Osteocyte (in vitro differentiated cells): Measurements from ENCODE around the gene CAPZA3. TPM values are rescaled to one million over a fixed set of nuclear protein-coding genes. Genes with fewer than 3 reads are reported as not detected.
"Not testable (repeated sequence)": the region's sequence is repeated elsewhere in the genome, so short reads cannot be mapped to it uniquely, and the experiment has no call there.

Source experiments
- DNase-seq: peaks from one replicate; pipeline ENCODE4 v3.0.0; 2021; ENCODE audit warnings: mixed read lengths; ENCODE audit not compliant: unreplicated experiment; ENCODE audit errors: extremely low spot score
- H3K27ac Mint-ChIP-seq: one replicate; pipeline ENCODE4 v1.8.0; 2021; ENCODE audit warnings: mild to moderate bottlenecking, mixed read lengths; ENCODE audit not compliant: unreplicated experiment
- H3K27me3 Mint-ChIP-seq: one replicate; pipeline ENCODE4 v1.8.0; 2021; ENCODE audit warnings: mixed read lengths; ENCODE audit not compliant: unreplicated experiment
- H3K36me3 Mint-ChIP-seq: one replicate; pipeline ENCODE4 v1.8.0; 2021; ENCODE audit warnings: mixed read lengths; ENCODE audit not compliant: unreplicated experiment
- H3K4me1 Mint-ChIP-seq: one replicate; pipeline ENCODE4 v1.8.0; 2021; ENCODE audit warnings: mixed read lengths; ENCODE audit not compliant: unreplicated experiment
- H3K4me3 Mint-ChIP-seq: one replicate; pipeline ENCODE4 v1.8.0; 2021; ENCODE audit warnings: mild to moderate bottlenecking, moderate library complexity, mixed read lengths; ENCODE audit not compliant: unreplicated experiment
- H3K9me3 Mint-ChIP-seq: one replicate; pipeline ENCODE4 v1.8.0; 2021; ENCODE audit warnings: mixed read lengths; ENCODE audit not compliant: unreplicated experiment
- CTCF ChIP-seq: fragments of 200-600 bp; sonication (generic); IDR thresholded peaks from 2 replicates; pipeline ENCODE4 v1.5.0; 2021; ENCODE audit warnings: antibody characterized with exemption, mild to moderate bottlenecking, moderate library complexity
- long read RNA-seq: library from polyadenylated mRNA; unstranded; transcript quantifications from one replicate; pipeline ENCODE4 v2.0.0, GENCODE V29; 2021
- total RNA-seq: library from RNA; stranded (reverse); gene quantifications from 2 replicates; pipeline ENCODE4 v1.2.1, GENCODE V29; 2021

The CAPZA3 gene
- not detected in 2 replicates for total RNA-seq
- long read RNA-seq: 0 reads

- no peak for DNase-seq
- no peak for TF ChIP-seq CTCF
- Mint-ChIP-seq H3K4me1 (no peaks in the 10 kb centered on the region), H3K9me3 (peaks cover 16% of the 10 kb centered on the region), H3K4me3 (no peak within 1 kb of the TSS), H3K27me3 (no peaks in the 10 kb centered on the region), H3K27ac (no peak within 1 kb of the TSS), H3K36me3 (peaks cover 2% of the 10 kb centered on the region)
Observed at GRCh38 chr12:18737819-18738218, at the start of gene CAPZA3, which contains the start of gene PLCZ1. Gene CAPZA3, plus strand, starts transcription at chr12:18738119. Its CDS starts 150 bp downstream, at chr12:18738269. Gene PLCZ1, minus strand, starts transcription at chr12:18738012. Its CDS starts 641 bp downstream, at chr12:18737371.

GRCh38 chr12:18689771-18690170 is 48.1 kb upstream of the CAPZA3 start:
- H3K4me3 Mint-ChIP-seq: no peak overlapping the region
- DNase-seq: no peak
- no peaks in the 10 kb centered on the region for H3K9me3 Mint-ChIP-seq
- H3K27me3 Mint-ChIP-seq: no peaks in the 10 kb centered on the region
- no peak overlapping the region for H3K27ac Mint-ChIP-seq
- H3K4me1 Mint-ChIP-seq: peaks cover 6% of the 10 kb centered on the region
- no peak for TF ChIP-seq CTCF
- no peaks in the 10 kb centered on the region for H3K36me3 Mint-ChIP-seq

GRCh38 chr12:18690653-18691052 is 47.3 kb upstream of the CAPZA3 start:
- no peaks in the 10 kb centered on the region for H3K9me3 Mint-ChIP-seq
- no peak for TF ChIP-seq CTCF

GRCh38 chr12:18693986-18694385 is 43.9 kb upstream of the CAPZA3 start:
- peaks cover 14% of the 10 kb centered on the region for H3K4me1 Mint-ChIP-seq
- H3K27ac Mint-ChIP-seq, H3K36me3 Mint-ChIP-seq, H3K4me3 Mint-ChIP-seq, DNase-seq, H3K27me3 Mint-ChIP-seq, H3K9me3 Mint-ChIP-seq: not testable (repeated sequence)

More at GRCh38 chr12:18690653-18691052, 47.3 kb upstream of the CAPZA3 start:
- Mint-ChIP-seq H3K27me3 (no peaks in the 10 kb centered on the region), H3K4me3 (no peak overlapping the region), H3K27ac (no peak overlapping the region), H3K36me3 (no peaks in the 10 kb centered on the region), H3K4me1 (peaks cover 6% of the 10 kb centered on the region)
- no peak for DNase-seq

GRCh38 chr12:18696971-18697602 is 40.8 kb upstream of the CAPZA3 start:
- Mint-ChIP-seq H3K27me3 (no peaks in the 10 kb centered on the region), H3K36me3 (no peaks in the 10 kb centered on the region), H3K9me3 (no peaks in the 10 kb centered on the region), H3K27ac (no peak overlapping the region), H3K4me1 (peaks cover 8% of the 10 kb centered on the region), H3K4me3 (no peak overlapping the region)
- TF ChIP-seq CTCF: no peak
- no peak for DNase-seq
